ENCODE data around the gene SUPT7L. TPM values are rescaled to one million over a fixed set of nuclear protein-coding genes. Genes with fewer than 3 reads are reported as not detected.

SUPT7L gene
- total and polyA plus RNA-seq, 2 of the 13 experiments (the other 11 are each of a cell fraction or from before 2014, with no cell fraction given), result 32.9 to 77.5 TPM

- TF ChIP-seq ZBTB37 (CRISPR knock-in tag; IDR thresholded peaks at IDR 0.05), result no peak
- TF ChIP-seq, protein P1, sequence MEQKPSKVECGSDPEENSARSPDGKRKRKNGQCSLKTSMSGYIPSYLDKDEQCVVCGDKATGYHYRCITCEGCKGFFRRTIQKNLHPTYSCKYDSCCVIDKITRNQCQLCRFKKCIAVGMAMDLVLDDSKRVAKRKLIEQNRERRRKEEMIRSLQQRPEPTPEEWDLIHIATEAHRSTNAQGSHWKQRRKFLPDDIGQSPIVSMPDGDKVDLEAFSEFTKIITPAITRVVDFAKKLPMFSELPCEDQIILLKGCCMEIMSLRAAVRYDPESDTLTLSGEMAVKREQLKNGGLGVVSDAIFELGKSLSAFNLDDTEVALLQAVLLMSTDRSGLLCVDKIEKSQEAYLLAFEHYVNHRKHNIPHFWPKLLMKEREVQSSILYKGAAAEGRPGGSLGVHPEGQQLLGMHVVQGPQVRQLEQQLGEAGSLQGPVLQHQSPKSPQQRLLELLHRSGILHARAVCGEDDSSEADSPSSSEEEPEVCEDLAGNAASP (CRISPR knock-in tag; IDR thresholded peaks at IDR 0.05; ENCODE audit: borderline replicate concordance), result peak; percentile 71
- peak; percentile 37; the same call in 1 of the 2 replicates for TF ChIP-seq MNT (IDR thresholded peaks at IDR 0.05)
- peak; percentile 67; the same call in 1 of the 2 replicates for TF ChIP-seq MYC (CRISPR knock-in tag; IDR thresholded peaks at IDR 0.05; ENCODE audit: borderline replicate concordance)
- TF ChIP-seq MIER3 (CRISPR knock-in tag; IDR thresholded peaks at IDR 0.05; ENCODE audit: borderline replicate concordance), result peak; percentile 90
- peak; percentile 54 for TF ChIP-seq SP2 (CRISPR knock-in tag; IDR thresholded peaks at IDR 0.05)
- TF ChIP-seq UBTF (CRISPR knock-in tag; IDR thresholded peaks at IDR 0.05), result peak; percentile 79
- TF ChIP-seq RBM39 (IDR thresholded peaks at IDR 0.05; ENCODE audit: low read depth, low read length, poor library complexity, severe bottlenecking), result peak; percentile 70
- no peak for TF ChIP-seq RBAK (CRISPR knock-in tag; IDR thresholded peaks at IDR 0.05)
- peak; percentile 91; the same call in 1 of the 2 replicates for TF ChIP-seq ZNF234 (CRISPR knock-in tag; conservative IDR thresholded peaks at IDR 0.05)
- no peak; the same call in 1 of the 2 replicates for TF ChIP-seq ATF3 (CRISPR knock-in tag; IDR thresholded peaks at IDR 0.05)
- no peak for TF ChIP-seq ZNF235 (CRISPR knock-in tag; IDR thresholded peaks at IDR 0.05; ENCODE audit: borderline replicate concordance)
- TF ChIP-seq ZNF530 (CRISPR knock-in tag; IDR thresholded peaks at IDR 0.05; ENCODE audit: low read depth), result 0 out of 2 replicates have a peak, but pooled peaks have one; percentile 73
- TF ChIP-seq PCBP2 (optimal IDR thresholded peaks at IDR 0.05; ENCODE audit: low read depth, low read length, poor library complexity, severe bottlenecking), result peak; percentile 51
- TF ChIP-seq ZFAT (CRISPR knock-in tag; conservative IDR thresholded peaks at IDR 0.05), result peak; percentile 77
- peak; percentile 94 for TF ChIP-seq YEATS2 (CRISPR knock-in tag; IDR thresholded peaks at IDR 0.05; ENCODE audit: borderline replicate concordance)
- no peak for TF ChIP-seq ZNF550 (CRISPR knock-in tag; IDR thresholded peaks at IDR 0.05; ENCODE audit: borderline replicate concordance)
- TF ChIP-seq ZNF569 (CRISPR knock-in tag; IDR thresholded peaks at IDR 0.05; ENCODE audit: borderline replicate concordance), result no peak
- TF ChIP-seq FOXM1 (CRISPR knock-in tag; IDR thresholded peaks at IDR 0.05), result peak; percentile 88; the same call in 1 of the 2 replicates
Measured at GRCh38 chr2:27663285-27664153, at the start of gene SUPT7L, which contains the start of gene SLC4A1AP (continued).
